Panc1 (cell line): ENCODE data around the gene WNK2. TPM values are rescaled to one million over a fixed set of nuclear protein-coding genes. Genes with fewer than 3 reads are reported as not detected.

Experiments
- ATAC-seq: fragments of 200-7000 bp; cut with Tn5 transposase; 2 replicates; pipeline ENCODE4 v1.9.1; 2020; ENCODE audit warnings: mild to moderate bottlenecking, moderate library complexity
- BruUV-seq: library from RNA; stranded (reverse); fragments of 400-500 nt; replicated peaks from 2 replicates; lab custom pipeline; 2021; lab: Mats Ljungman, UMichigan
- CTCF ChIA-PET: fragments of 300-600 bp; sonication (Branson Sonifier 250); formaldehyde crosslinking; loops from one replicate; lab custom pipeline; 2022; ENCODE audit warnings: antibody characterized with exemption; lab: Charles Lee
- POLR2A ChIA-PET: fragments of 300-600 bp; sonication (Branson Sonifier 250); formaldehyde crosslinking; loops from one replicate; lab custom pipeline; 2022; ENCODE audit warnings: antibody characterized with exemption; lab: Charles Lee
- DNase-seq: peaks from one replicate; pipeline ENCODE4 v3.0.0-alpha.2; 2010; ENCODE audit warnings: low read depth, low spot score
- H3K27ac ChIP-seq: 2 replicates; pipeline ENCODE4 v1.5.1; 2011; ENCODE audit warnings: mild to moderate bottlenecking, low read length, inconsistent platforms
- H3K27me3 ChIP-seq: fragments of 200-500 bp; sonication (Bioruptor generic); 2 replicates; pipeline ENCODE4 v1.6.0; 2014; ENCODE audit warnings: low read length, inconsistent platforms; ENCODE audit not compliant: control insufficient read depth, insufficient read depth
- H3K36me3 ChIP-seq: fragments of 200-500 bp; sonication (Bioruptor generic); 2 replicates; pipeline ENCODE4 v1.5.1; 2014; ENCODE audit warnings: inconsistent platforms, mild to moderate bottlenecking, low read length, moderate library complexity; ENCODE audit not compliant: control insufficient read depth, insufficient read depth
- H3K4me1 ChIP-seq: 2 replicates; pipeline ENCODE4 v1.5.1; 2011; ENCODE audit warnings: inconsistent platforms, mild to moderate bottlenecking, low read length, moderate library complexity; ENCODE audit not compliant: control insufficient read depth, insufficient read depth
- H3K4me3 ChIP-seq, 2 experiments: 2 replicates each; pipeline ENCODE4 v1.5.1; 2011 to 2012; ENCODE audit warnings: low read depth in 2 of 2, low read length in 2 of 2, mild to moderate bottlenecking in 2 of 2, inconsistent platforms in 1 of 2, moderate library complexity in 1 of 2
- H3K9me3 ChIP-seq: fragments of 200-500 bp; sonication (Bioruptor generic); 2 replicates; pipeline ENCODE4 v1.5.1; 2014; ENCODE audit warnings: low read depth, mild to moderate bottlenecking, inconsistent platforms, low read length, moderate library complexity; ENCODE audit not compliant: control insufficient read depth, insufficient read depth
- POLR2AphosphoS5 ChIP-seq: IDR thresholded peaks from 2 replicates; pipeline ENCODE4 v1.6.1; 2012; ENCODE audit warnings: mild to moderate bottlenecking, low read depth, low read length, moderate library complexity
- SIN3A ChIP-seq: IDR thresholded peaks from 2 replicates; pipeline ENCODE4 v1.6.1; 2012; ENCODE audit warnings: low read depth, mild to moderate bottlenecking, low read length, moderate library complexity, borderline replicate concordance; ENCODE audit not compliant: insufficient read depth
- TCF7L2 ChIP-seq: IDR thresholded peaks from 2 replicates; pipeline ENCODE4 v1.6.1; 2011; ENCODE audit warnings: mild to moderate bottlenecking, low read depth, low read length, inconsistent platforms
- in situ Hi-C: cut with HindIII; loops from 2 replicates; pipeline ENCODE4 v1.10.0; 2016; ENCODE audit warnings: low sequenced_read_pairs, low pct_unique_long_range_greater_than_20kb
- intact Hi-C: fragments of 100-400 bp; cut with micrococcal nuclease; formaldehyde crosslinking; loops from one replicate; pipeline ENCODE4 v1.10.0; 2022; ENCODE audit not compliant: unreplicated experiment
- total RNA-seq: library from RNA; stranded (reverse); gene quantifications from one replicate; pipeline ENCODE4 v1.2.1, GENCODE V29; 2021; ENCODE audit not compliant: unreplicated experiment
- TF ChIP-seq, protein P1 (sequence below), 2 experiments: IDR thresholded peaks; 2 replicates each; pipeline ENCODE4 v1.6.1; 2011 to 2012; ENCODE audit warnings: low read depth in 2 of 2, control low read depth in 1 of 2, low read length in 1 of 2, mild to moderate bottlenecking in 1 of 2, moderate library complexity in 1 of 2; ENCODE audit not compliant: insufficient read depth in 1 of 2
- TF ChIP-seq, protein P2 (sequence below): fragments of 450-650 bp; IDR thresholded peaks from 2 replicates; pipeline ENCODE4 v1.5.1; 2017; ENCODE audit warnings: mild to moderate bottlenecking

Gene WNK2
- total RNA-seq, 1 experiment from 2014 or later = 13.7 TPM

- ChIA-PET POLR2A (no interaction called here), CTCF (no interaction called here)
- no peak for ATAC-seq
- Histone ChIP-seq H3K36me3 (no peaks in the 10 kb centered on the region), H3K27me3 (no peaks in the 10 kb centered on the region), H3K4me1 (no peaks in the 10 kb centered on the region), H3K27ac (no peak overlapping the region), H3K9me3 (no peaks in the 10 kb centered on the region), H3K4me3 (no peak overlapping the region)
- BruUV-seq = no TSS peak
- no peak for DNase-seq
- TF ChIP-seq TCF7L2 (no peak), SIN3A (no peak), POLR2AphosphoS5 (no peak)
- TF ChIP-seq, protein P1, sequence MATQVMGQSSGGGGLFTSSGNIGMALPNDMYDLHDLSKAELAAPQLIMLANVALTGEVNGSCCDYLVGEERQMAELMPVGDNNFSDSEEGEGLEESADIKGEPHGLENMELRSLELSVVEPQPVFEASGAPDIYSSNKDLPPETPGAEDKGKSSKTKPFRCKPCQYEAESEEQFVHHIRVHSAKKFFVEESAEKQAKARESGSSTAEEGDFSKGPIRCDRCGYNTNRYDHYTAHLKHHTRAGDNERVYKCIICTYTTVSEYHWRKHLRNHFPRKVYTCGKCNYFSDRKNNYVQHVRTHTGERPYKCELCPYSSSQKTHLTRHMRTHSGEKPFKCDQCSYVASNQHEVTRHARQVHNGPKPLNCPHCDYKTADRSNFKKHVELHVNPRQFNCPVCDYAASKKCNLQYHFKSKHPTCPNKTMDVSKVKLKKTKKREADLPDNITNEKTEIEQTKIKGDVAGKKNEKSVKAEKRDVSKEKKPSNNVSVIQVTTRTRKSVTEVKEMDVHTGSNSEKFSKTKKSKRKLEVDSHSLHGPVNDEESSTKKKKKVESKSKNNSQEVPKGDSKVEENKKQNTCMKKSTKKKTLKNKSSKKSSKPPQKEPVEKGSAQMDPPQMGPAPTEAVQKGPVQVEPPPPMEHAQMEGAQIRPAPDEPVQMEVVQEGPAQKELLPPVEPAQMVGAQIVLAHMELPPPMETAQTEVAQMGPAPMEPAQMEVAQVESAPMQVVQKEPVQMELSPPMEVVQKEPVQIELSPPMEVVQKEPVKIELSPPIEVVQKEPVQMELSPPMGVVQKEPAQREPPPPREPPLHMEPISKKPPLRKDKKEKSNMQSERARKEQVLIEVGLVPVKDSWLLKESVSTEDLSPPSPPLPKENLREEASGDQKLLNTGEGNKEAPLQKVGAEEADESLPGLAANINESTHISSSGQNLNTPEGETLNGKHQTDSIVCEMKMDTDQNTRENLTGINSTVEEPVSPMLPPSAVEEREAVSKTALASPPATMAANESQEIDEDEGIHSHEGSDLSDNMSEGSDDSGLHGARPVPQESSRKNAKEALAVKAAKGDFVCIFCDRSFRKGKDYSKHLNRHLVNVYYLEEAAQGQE (IDR thresholded peaks at IDR 0.05; ENCODE audit: insufficient read depth in 1 of 2, low read depth in 2 of 2, low read length in 1 of 2) = no peak
- TF ChIP-seq, protein P2, sequence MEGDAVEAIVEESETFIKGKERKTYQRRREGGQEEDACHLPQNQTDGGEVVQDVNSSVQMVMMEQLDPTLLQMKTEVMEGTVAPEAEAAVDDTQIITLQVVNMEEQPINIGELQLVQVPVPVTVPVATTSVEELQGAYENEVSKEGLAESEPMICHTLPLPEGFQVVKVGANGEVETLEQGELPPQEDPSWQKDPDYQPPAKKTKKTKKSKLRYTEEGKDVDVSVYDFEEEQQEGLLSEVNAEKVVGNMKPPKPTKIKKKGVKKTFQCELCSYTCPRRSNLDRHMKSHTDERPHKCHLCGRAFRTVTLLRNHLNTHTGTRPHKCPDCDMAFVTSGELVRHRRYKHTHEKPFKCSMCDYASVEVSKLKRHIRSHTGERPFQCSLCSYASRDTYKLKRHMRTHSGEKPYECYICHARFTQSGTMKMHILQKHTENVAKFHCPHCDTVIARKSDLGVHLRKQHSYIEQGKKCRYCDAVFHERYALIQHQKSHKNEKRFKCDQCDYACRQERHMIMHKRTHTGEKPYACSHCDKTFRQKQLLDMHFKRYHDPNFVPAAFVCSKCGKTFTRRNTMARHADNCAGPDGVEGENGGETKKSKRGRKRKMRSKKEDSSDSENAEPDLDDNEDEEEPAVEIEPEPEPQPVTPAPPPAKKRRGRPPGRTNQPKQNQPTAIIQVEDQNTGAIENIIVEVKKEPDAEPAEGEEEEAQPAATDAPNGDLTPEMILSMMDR = no peak
- in situ Hi-C loops = no loop called here
- intact Hi-C loops = loop anchor here (2.0 kb wide), 1 partner anchor 143 kb away; no protein-coding TSS in a partner anchor
Measured at GRCh38 chr9:93303806-93304573, 120.1 kb downstream of the WNK2 start.

- ATAC-seq (peak; percentile 91), DNase-seq (peak; percentile 10)
- no peaks in the 10 kb centered on the region for H3K27me3 ChIP-seq
- no peaks in the 10 kb centered on the region for H3K36me3 ChIP-seq
- TF ChIP-seq TCF7L2 (peak; percentile 85), SIN3A (no peak), POLR2AphosphoS5 (no peak)
- TF ChIP-seq, protein P1 (IDR thresholded peaks at IDR 0.05; ENCODE audit: insufficient read depth in 1 of 2, low read depth in 2 of 2, low read length in 1 of 2) = no peak
- TF ChIP-seq, protein P2 = peak; percentile 83
- H3K4me3 ChIP-seq = no peak overlapping the region
- BruUV-seq = no TSS peak
- no peaks in the 10 kb centered on the region for H3K4me1 ChIP-seq
- H3K9me3 ChIP-seq = no peaks in the 10 kb centered on the region
- CTCF ChIA-PET = no interaction called here
- in situ Hi-C loops (no loop called here), intact Hi-C loops (loop anchor here (2.0 to 5.0 kb wide), 2 partner anchors 144 to 348 kb away; no protein-coding TSS in a partner anchor)
- POLR2A ChIA-PET = interaction anchor here (0.5 kb wide), 1 partner anchor 114 kb away, joined by 4 read pairs; no protein-coding TSS in a partner anchor
- no peak overlapping the region for H3K27ac ChIP-seq
Measured at GRCh38 chr9:93304574-93305496, 120.9 kb downstream of the WNK2 start.
